GM21619 (cell line): Measurements from ENCODE around the gene PSMC3.
A peak's percentile ranks its signal among the peaks of the same experiment; 100 is the strongest.

Source experiments
- ATAC-seq: cut with Tn5 transposase; IDR thresholded peaks from one replicate; pipeline ENCODE4 v1.9.1; 2021; ENCODE audit not compliant: unreplicated experiment

Gene PSMC3

DNA sequence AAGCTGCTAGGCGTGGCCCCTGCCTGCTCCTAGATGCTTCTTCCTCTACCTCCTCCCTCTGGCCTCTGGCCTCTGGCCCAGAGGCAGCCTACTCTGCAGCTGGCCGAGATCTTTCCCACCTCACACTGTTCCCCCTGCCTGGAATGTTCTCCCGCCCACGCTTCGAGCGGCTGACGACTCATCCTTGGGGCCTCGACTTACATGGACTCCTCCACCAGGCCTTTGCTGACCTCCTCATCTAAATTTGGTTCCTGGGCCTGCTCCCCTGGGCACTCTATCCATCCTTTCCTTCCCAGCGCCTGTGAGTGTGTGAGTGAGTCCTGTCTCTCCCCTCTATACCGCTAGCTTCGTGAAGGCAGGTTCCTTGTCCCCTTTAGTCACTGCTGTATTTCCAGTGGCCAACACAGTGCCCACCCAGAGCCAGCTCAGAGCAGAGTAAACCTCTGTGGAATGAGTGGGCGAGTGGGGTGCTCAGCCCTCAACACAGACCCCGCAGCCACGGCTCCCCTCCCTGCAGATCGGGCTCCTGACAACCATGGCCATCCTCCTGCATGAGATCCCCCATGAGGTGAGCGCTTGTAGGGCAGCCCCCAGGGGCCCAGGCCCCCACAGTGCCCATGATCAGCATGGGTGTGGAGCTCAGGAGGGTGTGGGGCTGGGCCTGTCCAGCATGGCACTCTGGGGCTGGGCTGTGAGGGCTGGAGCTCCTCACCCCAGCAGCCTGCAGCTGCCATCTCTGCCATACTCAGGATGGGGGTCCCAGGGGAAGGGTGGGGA, 12.1 kb downstream of the PSMC3 start:
- ATAC-seq, result no peak

- no peak for ATAC-seq
Measured at GRCh38 chr11:47413351-47413750, 12.9 kb downstream of the PSMC3 start.

DNA sequence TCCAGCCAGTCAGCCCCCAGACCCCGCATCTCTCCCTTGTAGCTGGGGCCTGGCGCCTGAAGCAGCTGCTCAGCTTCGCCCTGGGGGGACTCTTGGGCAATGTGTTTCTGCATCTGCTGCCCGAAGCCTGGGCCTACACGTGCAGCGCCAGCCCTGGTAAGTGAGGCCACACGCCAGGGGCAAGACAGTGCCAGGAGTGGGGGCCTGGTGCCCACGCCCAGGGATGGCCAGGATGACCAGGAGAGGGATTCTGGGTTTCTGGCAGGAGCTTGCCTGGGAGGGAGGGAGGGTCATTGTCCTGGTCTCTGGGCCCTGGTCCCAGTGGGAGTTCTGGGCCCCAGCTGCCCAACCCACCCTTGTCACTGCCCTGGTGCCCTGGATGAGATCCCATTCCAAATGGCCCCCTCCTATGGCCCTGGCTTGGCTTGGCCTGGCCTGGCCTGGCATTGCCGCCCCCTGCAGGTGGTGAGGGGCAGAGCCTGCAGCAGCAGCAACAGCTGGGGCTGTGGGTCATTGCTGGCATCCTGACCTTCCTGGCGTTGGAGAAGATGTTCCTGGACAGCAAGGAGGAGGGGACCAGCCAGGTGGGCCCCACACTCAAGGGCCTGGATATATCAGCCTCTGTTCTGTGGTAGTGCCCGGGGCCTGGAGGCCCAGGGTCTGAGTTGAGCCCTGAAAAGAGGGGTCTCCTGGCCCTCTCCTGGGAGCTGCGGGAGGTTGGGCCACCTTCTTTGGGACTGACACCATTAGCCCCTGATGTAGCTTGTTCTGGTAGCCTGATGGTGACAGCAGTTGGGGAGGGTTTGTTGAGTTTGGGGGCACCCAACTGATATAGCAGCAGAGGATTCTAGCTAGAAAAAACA, 14.1 kb downstream of the PSMC3 start:
- ATAC-seq, result no peak

DNA sequence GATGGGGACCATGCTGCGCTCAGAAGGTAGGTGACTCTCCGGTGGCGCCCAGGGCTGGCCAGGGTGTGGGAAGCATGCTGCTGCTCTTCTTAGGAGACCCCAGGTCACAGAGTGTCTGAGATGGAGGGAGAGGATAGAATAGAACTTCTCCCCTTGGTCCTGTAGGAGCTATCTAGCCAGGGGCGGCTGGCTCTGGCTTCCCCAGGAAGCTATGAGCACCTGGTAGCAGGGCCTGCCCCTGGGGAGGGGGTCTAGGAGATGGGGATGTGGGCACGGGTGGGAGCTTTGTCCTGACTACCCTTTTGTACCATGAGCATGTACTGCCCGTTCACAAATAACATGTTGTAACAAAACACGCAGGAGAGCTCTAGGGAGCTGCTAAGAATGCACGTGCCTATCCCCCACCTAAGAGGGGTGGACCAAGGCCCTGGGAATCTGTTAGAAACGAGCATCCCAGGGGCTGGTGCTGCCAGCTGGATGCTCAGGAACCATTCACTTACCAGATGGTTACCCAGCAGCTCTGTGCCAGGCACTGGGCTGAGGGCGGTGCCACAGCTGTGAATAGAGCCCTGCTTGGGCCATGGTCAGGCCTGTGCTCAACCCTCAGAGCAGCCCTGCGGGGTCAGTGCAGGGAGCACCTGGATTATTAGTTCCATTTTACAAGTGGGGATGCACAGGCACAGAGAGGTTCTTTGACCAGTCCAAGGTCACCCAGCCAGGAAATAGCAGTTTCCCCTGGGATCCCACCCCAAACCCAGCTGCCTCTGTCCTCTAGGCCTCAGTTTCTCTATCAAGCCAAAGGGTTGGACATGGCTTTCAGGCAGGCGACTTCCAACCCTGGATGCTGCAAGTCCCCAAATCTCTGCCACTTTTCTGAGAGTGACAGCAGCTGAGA, 15.6 kb downstream of the PSMC3 start:
- no peak for ATAC-seq

DNA sequence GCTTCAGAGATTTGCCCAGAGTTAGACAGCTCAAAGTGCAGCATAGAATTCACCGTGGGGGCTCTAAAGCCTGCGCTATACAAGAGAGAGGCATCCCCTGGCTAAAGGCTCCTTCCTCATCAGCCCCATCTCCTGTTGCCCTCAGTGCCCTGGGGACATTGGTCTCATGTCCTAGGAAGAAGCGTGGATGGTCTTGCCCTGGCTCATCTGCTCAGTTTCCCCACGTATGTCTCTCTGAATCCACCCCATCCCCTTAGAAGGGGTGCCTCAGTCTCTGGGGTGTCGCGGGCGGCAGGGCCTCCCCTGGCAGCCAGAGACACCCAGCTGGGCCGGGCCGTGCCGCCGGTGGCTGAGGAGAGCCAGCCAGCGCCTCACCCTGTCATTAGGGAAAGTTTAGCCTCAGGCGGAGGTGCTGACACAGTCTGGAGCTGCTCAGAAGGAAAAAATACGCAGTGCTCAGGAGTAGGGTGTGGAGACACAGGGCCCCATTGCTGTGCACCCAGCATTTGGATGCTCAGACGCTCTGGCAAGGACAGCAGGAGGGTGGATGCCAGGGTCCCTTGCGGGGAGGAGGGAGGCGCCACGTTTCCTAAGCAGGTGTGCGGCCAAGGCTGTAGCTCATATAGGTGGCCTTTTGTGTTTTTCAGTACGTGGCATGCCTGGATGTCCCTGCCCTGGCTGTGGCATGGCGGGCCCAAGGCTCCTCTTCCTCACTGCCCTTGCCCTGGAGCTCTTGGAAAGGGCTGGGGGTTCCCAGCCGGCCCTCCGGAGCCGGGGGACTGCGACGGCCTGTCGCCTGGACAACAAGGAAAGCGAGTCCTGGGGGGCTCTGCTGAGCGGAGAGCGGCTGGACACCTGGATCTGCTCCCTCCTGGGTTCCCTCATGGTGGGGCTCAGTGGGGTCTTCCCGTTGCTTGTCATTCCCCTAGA, 16.5 kb downstream of the PSMC3 start:
- no peak for ATAC-seq

DNA sequence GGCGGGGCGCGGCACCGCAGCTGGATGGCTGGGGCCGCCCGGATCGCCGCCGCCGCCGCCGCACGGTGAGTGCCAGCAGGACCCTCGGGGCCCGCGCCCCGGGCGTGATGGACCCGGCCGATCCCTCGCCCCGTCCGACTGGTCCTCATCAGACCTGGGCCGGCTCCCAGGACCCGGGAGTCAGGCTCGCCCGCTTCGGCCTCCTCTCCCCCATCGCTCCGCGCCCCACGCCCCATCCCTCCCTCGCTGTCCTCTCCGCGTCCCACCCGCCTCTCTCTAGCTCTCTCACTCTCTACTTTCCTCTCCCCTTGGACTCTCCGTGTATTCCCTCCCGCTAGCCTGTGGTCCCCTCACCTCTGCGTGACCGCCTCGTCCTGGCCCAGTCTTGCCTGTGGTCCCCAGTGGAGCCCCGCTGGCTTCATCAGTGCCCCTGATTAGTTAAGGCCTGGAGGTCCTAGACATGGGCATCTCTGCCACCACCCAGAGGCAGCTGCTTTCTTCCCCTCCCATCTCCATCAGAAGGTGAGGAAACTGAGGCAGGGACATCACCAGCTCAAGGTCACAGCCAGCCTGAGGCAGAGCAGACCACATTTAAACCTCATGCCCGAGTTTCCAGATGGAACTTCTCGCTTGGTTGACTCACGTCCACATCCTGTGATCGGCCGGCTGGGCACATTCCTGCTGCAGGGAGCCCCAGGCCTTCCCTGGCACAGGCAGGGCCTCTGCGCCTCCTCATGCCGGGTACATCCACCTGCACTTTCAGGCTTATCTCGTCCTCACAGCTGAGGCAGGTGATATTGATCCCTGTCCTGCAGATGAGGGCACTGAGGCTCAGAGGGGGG, 17.4 kb downstream of the PSMC3 start:
- no peak for ATAC-seq

- peak; percentile 80 for ATAC-seq
Measured at GRCh38 chr11:47407746-47408590, 18.3 kb downstream of the PSMC3 start, which contains the start of gene SLC39A13. Gene SLC39A13, plus strand, starts transcription at chr11:47408590. Its CDS starts 1,505 bp downstream, at chr11:47410095.

DNA sequence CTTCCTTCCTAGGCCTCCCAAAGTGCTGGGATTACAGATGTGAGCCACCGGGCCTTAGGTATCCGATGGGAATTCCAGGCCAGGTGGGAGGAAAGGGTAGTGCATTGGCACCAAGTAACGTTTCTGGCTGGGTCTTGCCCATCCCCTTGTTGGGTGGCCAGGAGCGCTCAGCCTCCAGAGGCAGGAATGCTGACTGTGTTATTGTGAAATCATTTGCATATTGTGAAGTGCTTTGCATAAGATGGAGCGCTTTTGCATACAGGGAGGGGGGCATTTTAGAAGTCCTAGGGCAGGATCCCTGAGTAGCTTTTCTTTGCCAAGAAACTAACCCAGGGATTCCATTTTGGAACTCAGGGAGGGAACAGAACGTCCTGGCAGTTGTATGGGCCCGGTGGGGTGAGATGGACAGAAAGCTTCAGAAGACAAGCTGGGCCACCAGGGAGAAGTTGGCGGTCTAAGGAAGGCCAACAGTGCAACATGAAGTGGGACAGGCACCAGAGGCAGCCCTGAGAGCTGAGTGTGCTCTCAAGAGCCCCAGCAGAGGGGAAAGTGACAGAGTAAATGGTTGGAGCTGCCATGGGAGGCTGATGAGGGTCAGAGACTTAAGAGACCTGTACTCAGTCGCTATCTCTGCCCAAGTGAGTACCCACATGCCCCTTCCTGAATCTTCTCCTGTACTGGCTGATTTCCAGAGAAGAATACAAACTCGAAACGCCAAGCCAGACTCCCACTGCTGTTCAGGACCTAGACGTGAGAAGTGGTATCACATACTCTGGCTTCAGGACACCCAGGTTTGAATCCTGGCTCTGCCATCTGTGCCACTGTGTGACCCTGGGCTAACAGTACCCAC, 19.1 kb downstream of the PSMC3 start:
- no peak for ATAC-seq

DNA sequence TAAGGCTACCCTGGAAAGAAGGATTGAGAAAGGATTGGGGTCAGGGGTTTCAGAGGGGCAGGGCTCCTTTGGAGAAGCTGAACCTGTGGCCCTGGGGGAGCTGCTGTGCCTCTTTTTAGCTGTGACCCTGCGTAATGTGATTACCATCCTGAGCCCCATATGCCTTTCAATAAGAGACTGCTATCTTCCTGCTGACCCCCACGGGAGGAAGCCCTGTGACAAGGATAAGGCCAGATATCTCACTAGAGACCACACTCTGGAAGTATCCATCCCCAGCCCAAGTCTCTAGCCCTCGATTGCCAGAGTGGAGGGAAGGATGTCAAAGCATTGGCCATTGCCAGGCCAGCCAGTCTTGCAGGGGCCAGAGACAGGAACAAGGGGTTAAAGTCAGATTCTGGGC, 22.7 kb downstream of the PSMC3 start:
- no peak for ATAC-seq

DNA sequence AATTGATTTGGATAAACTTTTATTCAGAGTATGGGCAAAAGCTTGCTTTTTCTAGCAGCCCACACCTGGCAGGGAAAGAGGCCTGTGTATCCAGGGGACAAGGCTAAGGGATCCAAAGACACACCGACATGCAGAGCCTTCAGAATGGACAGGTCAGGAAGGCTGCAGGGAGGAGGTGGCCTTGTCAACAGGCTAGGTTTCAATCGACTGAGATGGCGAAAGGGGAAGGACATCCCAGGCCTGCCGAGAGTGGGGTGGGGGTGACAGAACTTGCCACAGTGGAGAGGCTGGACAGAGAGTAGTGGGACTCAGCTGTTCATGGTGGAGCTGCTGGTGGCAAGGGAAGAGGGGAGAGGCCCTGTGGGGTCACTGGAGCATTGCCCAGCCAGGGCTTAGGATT, 23.1 kb downstream of the PSMC3 start:
- ATAC-seq, result no peak

- peak; percentile 73 for ATAC-seq
Measured at GRCh38 chr11:47400768-47401279, 25.4 kb downstream of the PSMC3 start.

DNA sequence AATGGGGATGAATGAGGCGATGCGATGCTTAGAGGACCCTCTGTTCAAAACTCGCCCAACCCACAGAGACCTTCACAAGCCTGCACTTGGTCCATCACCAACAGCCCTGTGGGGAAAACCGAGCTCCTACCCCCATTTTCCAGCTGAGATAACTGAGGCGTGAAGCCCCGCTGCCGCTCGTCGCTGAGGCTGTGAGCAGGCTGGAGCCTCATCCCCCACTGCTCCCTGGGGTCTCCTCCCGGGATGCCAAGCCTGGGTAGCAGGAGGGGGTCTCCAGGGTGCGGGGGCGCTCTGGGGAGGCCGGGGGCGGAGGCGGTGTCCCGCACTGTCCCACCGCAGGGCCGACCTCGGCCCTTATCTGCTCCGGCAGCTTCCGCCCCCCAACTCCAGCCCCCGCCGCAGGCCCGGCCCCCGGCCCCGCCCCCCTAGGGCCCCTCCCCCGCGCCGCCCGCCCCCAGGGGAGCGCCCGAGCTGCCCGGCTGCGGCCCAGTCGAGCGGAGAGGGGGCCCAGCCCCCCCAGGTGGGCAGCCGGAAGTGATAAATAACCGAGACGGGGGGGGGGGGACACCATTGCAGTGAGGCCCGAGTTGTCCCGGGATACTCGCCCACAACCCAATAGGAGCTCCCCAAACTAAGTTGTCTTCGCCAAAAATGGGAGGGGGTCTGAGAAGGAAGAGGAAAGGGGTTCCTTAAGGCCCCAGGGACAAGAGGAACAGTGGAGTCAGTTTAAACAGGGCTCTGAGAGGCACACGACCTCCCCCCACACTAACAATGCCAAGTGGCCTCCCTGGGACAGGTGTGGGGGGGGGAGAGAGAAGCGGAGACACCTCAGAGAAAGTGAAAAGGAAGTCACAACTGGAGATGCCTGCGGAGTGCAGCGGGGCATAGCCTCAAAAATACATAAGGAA, 26.1 kb downstream of the PSMC3 start:
- peak; percentile 48 for ATAC-seq

DNA sequence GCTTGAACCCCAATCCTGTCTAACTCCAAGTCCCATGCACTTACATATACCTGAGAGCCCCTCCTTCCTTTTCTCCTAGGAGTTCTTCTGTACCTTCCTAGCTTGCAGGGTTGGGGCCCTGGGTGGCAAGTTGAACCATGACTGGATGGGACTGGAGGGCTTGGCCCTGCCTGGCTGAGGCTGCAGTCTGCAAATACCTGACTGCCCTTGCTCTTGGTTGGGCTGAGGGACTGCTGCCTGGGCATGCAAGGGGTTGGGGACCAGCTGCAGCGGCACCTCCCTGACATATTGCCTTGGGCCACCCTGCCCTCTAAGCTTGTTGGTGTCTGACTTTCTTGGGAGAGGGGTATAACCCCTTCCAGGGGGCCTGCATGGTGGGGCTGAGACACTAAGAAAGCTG, 27.7 kb downstream of the PSMC3 start:
- no peak for ATAC-seq

GRCh38 chr11:47398011-47398410, 28.2 kb downstream of the PSMC3 start:
- no peak for ATAC-seq

DNA sequence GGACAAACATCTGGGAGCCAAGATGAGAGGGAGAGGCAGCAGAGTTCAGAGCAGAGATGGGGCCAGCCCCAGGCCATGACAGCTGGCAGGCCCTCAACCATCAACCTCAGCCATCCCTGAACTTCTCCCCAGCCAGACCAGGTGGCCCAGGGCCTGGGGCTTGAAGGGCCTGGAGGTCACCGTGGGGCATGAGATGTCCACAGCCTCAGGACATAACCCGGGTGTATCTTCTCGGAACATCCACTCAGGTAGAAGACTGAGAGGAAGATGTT, 30.3 kb downstream of the PSMC3 start:
- no peak for ATAC-seq
